Subcutaneous abdominal adipose tissue (tissue), 5 donors: ENCODE measurements around the gene INTS3.
A peak's percentile ranks its signal among the peaks of the same experiment; 100 is the strongest.

Experiments used
- H3K27ac ChIP-seq: one replicate; pipeline ENCODE4 v1.7.0; 2013; ENCODE audit warnings: low read depth, mild to moderate bottlenecking, inconsistent platforms, low read length, moderate library complexity
- H3K27me3 ChIP-seq, 5 donors: one replicate each; pipeline ENCODE4 v1.7.0; 2013; ENCODE audit warnings: low read length in 5 of 5, inconsistent platforms in 1 of 5; ENCODE audit not compliant: control insufficient read depth in 5 of 5, insufficient read depth in 4 of 5
- H3K36me3 ChIP-seq, 5 donors: one replicate each; pipeline ENCODE4 v1.7.0; 2013; ENCODE audit warnings: low read length in 5 of 5; ENCODE audit not compliant: control insufficient read depth in 5 of 5, insufficient read depth in 5 of 5
- H3K4me1 ChIP-seq, 5 donors: one replicate each; pipeline ENCODE4 v1.7.0; 2013; ENCODE audit warnings: low read length in 5 of 5, mild to moderate bottlenecking in 3 of 5, moderate library complexity in 1 of 5; ENCODE audit not compliant: control insufficient read depth in 5 of 5, insufficient read depth in 5 of 5
- H3K4me3 ChIP-seq, 5 donors: one replicate each; pipeline ENCODE4 v1.7.0; 2013; ENCODE audit warnings: low read length in 5 of 5, low read depth in 1 of 5
- H3K9ac ChIP-seq, 5 donors: one replicate each; pipeline ENCODE4 v1.7.0; 2013; ENCODE audit warnings: low read length in 5 of 5, mild to moderate bottlenecking in 4 of 5, moderate library complexity in 3 of 5
- H3K9me3 ChIP-seq, 5 donors: one replicate each; pipeline ENCODE4 v1.7.0; 2013; ENCODE audit warnings: low read length in 5 of 5; ENCODE audit not compliant: control insufficient read depth in 5 of 5
- donor health status: healthy.
- donor health status: healthy.
- donor health status: healthy.
- donor health status: healthy.
- donor health status: healthy.

Gene INTS3, protein sequence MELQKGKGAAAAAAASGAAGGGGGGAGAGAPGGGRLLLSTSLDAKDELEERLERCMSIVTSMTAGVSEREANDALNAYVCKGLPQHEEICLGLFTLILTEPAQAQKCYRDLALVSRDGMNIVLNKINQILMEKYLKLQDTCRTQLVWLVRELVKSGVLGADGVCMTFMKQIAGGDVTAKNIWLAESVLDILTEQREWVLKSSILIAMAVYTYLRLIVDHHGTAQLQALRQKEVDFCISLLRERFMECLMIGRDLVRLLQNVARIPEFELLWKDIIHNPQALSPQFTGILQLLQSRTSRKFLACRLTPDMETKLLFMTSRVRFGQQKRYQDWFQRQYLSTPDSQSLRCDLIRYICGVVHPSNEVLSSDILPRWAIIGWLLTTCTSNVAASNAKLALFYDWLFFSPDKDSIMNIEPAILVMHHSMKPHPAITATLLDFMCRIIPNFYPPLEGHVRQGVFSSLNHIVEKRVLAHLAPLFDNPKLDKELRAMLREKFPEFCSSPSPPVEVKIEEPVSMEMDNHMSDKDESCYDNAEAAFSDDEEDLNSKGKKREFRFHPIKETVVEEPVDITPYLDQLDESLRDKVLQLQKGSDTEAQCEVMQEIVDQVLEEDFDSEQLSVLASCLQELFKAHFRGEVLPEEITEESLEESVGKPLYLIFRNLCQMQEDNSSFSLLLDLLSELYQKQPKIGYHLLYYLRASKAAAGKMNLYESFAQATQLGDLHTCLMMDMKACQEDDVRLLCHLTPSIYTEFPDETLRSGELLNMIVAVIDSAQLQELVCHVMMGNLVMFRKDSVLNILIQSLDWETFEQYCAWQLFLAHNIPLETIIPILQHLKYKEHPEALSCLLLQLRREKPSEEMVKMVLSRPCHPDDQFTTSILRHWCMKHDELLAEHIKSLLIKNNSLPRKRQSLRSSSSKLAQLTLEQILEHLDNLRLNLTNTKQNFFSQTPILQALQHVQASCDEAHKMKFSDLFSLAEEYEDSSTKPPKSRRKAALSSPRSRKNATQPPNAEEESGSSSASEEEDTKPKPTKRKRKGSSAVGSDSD

DNA sequence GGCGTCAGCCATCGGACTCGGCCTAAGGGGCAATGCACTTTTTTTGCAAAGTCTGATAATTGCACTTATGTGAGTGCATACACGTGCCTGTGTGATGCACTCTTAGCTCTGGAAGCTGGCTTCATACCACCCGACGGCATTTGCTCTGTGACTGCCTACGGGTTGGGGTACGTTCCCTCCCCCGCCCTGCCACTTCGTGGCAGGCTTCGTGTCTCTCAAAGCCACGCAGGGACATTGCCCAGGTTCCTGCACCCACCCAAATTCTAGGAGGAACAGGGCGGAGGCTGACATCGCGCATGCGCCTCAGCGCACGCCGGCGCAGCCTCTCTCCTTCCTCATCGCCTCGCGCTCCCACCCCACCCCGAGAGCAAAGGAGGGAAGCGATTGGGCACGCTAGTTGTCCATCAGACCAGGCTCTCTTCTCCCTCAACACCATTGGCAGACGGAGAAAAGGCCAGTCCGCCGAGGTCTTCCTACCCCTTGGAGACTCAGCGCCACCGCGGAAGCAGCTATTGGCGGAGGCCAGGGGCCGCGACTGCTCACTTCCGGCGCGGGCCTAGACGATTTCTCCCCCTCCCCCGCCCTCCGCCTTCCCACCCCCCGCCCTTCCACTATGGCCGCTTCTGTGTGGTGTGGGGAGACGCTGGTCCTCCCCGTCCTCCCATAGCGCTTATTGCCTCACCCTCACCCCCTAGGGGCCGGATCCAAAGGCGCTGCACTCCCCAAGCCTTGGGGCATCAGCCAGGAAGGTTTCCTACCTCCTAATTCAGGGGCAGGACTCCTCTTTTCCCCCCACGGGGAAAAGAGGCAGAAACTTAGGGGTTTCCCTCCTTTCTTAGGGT lies at the start of gene INTS3:
TSS of gene INTS3 (plus strand) at position 588 of the 842 bp plus-strand sequence. CDS start 585 bp downstream, outside the sequence.
- Histone ChIP-seq H3K27ac (peak within 1 kb of the TSS; percentile 100), H3K36me3 (no peaks in the 10 kb centered on the region), H3K4me1 (peaks cover 0 to 47% (median 34%) of the 10 kb centered on the region in 5 donors), H3K9me3 (no peaks in the 10 kb centered on the region), H3K9ac (peak within 1 kb of the TSS; percentile 86 to 100 (median 99)), H3K4me3 (peak within 1 kb of the TSS; percentile 72 to 97 (median 90)), H3K27me3 (no peaks in the 10 kb centered on the region)

DNA sequence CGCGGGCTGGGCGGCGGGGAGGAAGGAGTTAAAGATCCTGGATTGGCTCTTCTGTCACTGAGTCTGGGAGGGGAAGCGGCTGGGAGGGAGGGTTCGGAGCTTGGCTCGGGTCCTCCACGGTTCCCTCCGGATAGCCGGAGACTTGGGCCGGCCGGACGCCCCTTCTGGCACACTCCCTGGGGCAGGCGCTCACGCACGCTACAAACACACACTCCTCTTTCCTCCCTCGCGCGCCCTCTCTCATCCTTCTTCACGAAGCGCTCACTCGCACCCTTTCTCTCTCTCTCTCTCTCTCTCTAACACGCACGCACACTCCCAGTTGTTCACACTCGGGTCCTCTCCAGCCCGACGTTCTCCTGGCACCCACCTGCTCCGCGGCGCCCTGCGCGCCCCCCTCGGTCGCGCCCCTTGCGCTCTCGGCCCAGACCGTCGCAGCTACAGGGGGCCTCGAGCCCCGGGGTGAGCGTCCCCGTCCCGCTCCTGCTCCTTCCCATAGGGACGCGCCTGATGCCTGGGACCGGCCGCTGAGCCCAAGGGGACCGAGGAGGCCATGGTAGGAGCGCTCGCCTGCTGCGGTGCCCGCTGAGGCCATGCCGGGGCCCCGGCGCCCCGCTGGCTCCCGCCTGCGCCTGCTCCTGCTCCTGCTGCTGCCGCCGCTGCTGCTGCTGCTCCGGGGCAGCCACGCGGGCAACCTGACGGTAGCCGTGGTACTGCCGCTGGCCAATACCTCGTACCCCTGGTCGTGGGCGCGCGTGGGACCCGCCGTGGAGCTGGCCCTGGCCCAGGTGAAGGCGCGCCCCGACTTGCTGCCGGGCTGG lies 49.1 kb upstream of the INTS3 start, which contains the start of gene NPR1:
TSS of gene NPR1 (plus strand) at position 170 of the 818 bp plus-strand sequence. CDS start at position 591, 421 bp downstream.
- Histone ChIP-seq H3K27me3 (no peaks in the 10 kb centered on the region), H3K36me3 (peaks cover 0 to 27% (median 26%) of the 10 kb centered on the region in 5 donors), H3K9me3 (no peaks in the 10 kb centered on the region), H3K4me1 (peaks cover 6 to 45% (median 35%) of the 10 kb centered on the region in 5 donors), H3K9ac (peak within 1 kb of the TSS; percentile 68 to 87 (median 79)), H3K4me3 (peak within 1 kb of the TSS; percentile 80 to 89 (median 82)), H3K27ac (peak within 1 kb of the TSS; percentile 81)

DNA sequence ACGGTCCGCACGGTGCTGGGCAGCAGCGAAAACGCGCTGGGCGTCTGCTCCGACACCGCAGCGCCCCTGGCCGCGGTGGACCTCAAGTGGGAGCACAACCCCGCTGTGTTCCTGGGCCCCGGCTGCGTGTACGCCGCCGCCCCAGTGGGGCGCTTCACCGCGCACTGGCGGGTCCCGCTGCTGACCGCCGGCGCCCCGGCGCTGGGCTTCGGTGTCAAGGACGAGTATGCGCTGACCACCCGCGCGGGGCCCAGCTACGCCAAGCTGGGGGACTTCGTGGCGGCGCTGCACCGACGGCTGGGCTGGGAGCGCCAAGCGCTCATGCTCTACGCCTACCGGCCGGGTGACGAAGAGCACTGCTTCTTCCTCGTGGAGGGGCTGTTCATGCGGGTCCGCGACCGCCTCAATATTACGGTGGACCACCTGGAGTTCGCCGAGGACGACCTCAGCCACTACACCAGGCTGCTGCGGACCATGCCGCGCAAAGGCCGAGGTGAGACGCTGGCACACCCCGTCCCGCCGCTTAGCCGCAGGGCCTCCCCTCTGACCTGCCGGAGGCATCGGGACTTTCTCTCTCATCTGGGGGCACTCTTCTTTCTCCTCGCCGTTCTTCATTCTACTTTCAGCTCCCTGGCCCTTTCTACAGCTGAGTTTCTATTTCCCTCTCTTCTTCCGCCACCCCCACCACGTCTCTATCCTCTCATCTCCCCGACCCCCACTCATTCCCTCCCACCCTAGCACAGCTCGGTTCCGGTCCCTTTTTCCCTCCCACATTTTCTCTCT lies 48.3 kb upstream of the INTS3 start:
- Histone ChIP-seq H3K36me3 (peaks cover 0 to 31% (median 30%) of the 10 kb centered on the region in 5 donors), H3K9ac (peak overlapping the region; percentile 2 to 87 (median 68)), H3K9me3 (no peaks in the 10 kb centered on the region), H3K27me3 (no peaks in the 10 kb centered on the region), H3K27ac (peak overlapping the region; percentile 81), H3K4me1 (peaks cover 6 to 50% (median 39%) of the 10 kb centered on the region in 5 donors), H3K4me3 (peak overlapping the region; percentile 66 to 89 (median 82))

DNA sequence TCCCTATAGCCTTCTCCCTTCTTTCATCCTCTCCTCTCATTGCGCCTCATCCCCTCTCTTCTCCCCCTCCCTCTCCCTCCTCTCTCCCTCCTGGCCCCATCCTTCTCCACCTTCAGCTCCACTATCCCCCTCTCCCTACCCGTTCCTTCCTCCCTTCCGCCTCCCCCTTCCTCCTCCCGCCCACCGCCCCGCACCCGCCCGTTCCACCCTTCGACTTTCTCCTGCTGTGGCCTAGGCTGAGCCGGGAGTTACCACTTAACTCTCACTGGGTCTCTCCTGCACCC lies 47.8 kb upstream of the INTS3 start:
- Histone ChIP-seq H3K27me3 (no peaks in the 10 kb centered on the region), H3K9ac (peak overlapping the region; percentile 2 to 87 (median 68)), H3K9me3 (no peaks in the 10 kb centered on the region), H3K4me3 (peak overlapping the region; percentile 66 to 89 (median 82)), H3K4me1 (peaks cover 6 to 50% (median 39%) of the 10 kb centered on the region in 5 donors), H3K27ac (peak overlapping the region; percentile 81), H3K36me3 (peaks cover 0 to 36% (median 35%) of the 10 kb centered on the region in 5 donors)

DNA sequence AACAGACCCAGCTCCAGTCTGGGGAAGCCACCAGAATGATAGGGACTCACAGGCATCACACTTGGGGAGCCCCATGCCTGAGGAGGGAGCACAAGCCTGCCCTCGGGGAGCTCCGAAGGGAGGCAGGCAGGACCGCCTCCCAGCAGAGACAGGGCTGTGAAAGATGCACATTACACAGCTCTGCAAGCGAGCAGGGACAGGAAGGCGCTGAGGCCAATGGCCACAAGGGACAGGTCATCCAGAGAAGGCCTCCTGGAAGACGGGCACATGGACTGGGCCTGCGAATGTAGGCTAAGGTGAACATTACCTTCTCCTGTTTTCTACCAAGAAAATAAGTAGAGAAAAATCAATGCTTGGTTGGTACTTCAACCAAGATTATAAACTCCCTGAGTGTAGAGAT lies 45.1 kb upstream of the INTS3 start:
- no peaks in the 10 kb centered on the region for H3K9me3 ChIP-seq
- peaks cover 5 to 56% (median 39%) of the 10 kb centered on the region in 5 donors for H3K4me1 ChIP-seq
- no peak overlapping the region for H3K9ac ChIP-seq
- no peak overlapping the region for H3K4me3 ChIP-seq
- peak overlapping the region; percentile 69 for H3K27ac ChIP-seq
- no peaks in the 10 kb centered on the region for H3K27me3 ChIP-seq
- H3K36me3 ChIP-seq: peaks cover 0 to 62% (median 61%) of the 10 kb centered on the region in 5 donors

DNA sequence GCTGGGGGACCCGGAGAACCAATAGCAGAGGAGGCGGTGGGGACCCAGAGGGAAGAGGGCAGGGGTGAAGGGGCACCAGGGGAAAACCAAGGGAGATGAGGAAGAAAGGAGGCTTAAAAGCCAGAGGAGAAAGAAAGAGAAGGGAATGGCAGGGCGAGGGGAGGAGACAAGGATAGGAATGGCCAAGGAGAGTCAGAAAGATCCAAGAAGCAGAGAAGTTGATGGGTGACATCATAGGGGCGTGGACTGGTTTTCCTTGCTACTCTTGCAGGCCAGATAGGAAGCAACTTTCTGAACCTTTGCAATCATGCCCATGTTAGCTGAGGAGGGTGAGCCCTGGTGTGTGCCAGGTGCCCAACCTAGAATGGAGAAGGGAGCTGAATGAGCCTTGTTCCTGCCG lies 44.0 kb upstream of the INTS3 start:
- Histone ChIP-seq H3K4me1 (peaks cover 0 to 52% (median 32%) of the 10 kb centered on the region in 5 donors), H3K36me3 (peaks cover 0 to 74% (median 72%) of the 10 kb centered on the region in 5 donors), H3K4me3 (no peak overlapping the region), H3K27me3 (no peaks in the 10 kb centered on the region), H3K9ac (peak overlapping the region in 1 of 5 donors; percentile 48), H3K9me3 (no peaks in the 10 kb centered on the region), H3K27ac (peak overlapping the region; percentile 69)

DNA sequence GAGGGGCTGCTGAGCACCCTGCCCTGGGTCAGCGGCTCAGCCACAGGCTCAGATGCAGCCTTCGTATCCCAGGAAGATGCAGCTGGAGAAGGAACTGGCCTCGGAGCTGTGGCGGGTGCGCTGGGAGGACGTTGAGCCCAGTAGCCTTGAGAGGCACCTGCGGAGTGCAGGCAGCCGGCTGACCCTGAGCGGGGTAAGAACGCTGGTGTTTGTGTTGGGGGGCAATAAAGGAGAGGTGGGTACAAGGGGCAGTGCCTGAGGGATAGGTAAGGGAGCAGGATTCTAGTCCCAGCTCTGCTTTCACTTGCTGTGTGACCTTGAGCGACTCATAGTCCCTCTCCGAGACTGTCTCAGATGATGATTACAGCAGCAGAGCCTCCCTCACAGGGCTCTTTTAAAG lies 43.0 kb upstream of the INTS3 start:
- no peak overlapping the region for H3K9ac ChIP-seq
- H3K4me3 ChIP-seq: no peak overlapping the region
- peaks cover 0 to 42% (median 25%) of the 10 kb centered on the region in 5 donors for H3K4me1 ChIP-seq
- H3K27me3 ChIP-seq: no peaks in the 10 kb centered on the region
- H3K36me3 ChIP-seq: peaks cover 0 to 84% (median 82%) of the 10 kb centered on the region in 5 donors
- H3K27ac ChIP-seq: no peak overlapping the region
- no peaks in the 10 kb centered on the region for H3K9me3 ChIP-seq

DNA sequence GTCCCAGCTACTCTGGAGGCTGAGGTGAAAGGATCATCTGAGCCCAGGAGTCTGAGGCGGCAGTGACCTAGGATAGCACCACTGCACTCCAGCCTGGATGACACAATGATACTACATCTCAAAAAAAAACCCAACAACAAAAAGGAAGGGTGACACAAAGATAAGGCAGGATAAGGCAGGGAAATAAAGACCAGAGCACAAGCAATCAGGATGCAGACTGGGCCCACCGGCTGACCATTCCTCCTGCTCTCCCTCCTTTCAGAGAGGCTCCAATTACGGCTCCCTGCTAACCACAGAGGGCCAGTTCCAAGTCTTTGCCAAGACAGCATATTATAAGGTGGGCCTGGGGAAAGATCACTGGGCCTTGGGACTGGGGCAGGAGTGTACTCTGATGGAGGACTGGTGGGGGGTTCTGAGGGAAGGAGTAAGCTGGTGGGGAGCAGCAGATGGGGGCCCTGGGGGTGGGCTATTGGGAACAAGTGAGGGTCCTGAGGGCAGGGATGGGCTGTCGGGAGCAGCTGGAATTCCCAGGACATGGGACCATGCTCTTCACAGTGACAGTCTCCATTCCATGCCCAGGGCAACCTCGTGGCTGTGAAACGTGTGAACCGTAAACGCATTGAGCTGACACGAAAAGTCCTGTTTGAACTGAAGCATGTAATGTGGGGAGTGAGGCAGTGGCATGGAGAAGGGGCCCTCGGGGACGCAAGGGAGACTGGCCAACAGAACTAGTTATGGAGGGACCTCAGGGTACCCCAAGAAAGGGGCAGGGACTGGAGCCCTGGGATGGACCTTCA lies 42.1 kb upstream of the INTS3 start:
- peak overlapping the region; percentile 46 for H3K27ac ChIP-seq
- no peaks in the 10 kb centered on the region for H3K9me3 ChIP-seq
- H3K36me3 ChIP-seq: peaks cover 0 to 89% (median 87%) of the 10 kb centered on the region in 5 donors
- H3K4me1 ChIP-seq: peaks cover 0 to 33% (median 18%) of the 10 kb centered on the region in 5 donors
- no peak overlapping the region for H3K9ac ChIP-seq
- H3K4me3 ChIP-seq: no peak overlapping the region
- H3K27me3 ChIP-seq: no peaks in the 10 kb centered on the region
